MCF 10A (cell line): ENCODE data around the gene ARHGEF17. TPM values are rescaled to one million over a fixed set of nuclear protein-coding genes. Genes with fewer than 3 reads are reported as not detected.

Experiments
- BruUV-seq: library from RNA; stranded (reverse); fragments of 400-500 nt; replicated peaks from 2 replicates; lab custom pipeline; 2021; lab: Mats Ljungman, UMichigan
- CTCF ChIA-PET: fragments of 300-600 bp; sonication (Branson Sonifier 250); formaldehyde crosslinking; extraction: SDS; loops from one replicate; lab custom pipeline; 2021; ENCODE audit warnings: antibody characterized with exemption, inconsistent platforms; lab: Yijun Ruan, JAX
- POLR2A ChIA-PET: fragments of 300-600, 350-650 bp; sonication (Branson Sonifier 250); formaldehyde crosslinking; extraction: SDS; loops from one replicate; lab custom pipeline; 2020; ENCODE audit warnings: antibody characterized with exemption, inconsistent platforms; lab: Yijun Ruan, JAX
- DNase-seq: peaks from one replicate; pipeline ENCODE4 v3.0.0-alpha.2; 2018; ENCODE audit not compliant: unreplicated experiment
- H3K27ac Mint-ChIP-seq: one replicate; pipeline ENCODE4 v1.8.0; 2022; ENCODE audit warnings: mild to moderate bottlenecking, low read depth, mixed read lengths; ENCODE audit not compliant: unreplicated experiment
- H3K27me3 Mint-ChIP-seq: one replicate; pipeline ENCODE4 v1.8.0; 2022; ENCODE audit warnings: mixed read lengths; ENCODE audit not compliant: insufficient read depth, unreplicated experiment
- H3K36me3 Mint-ChIP-seq: one replicate; pipeline ENCODE4 v1.8.0; 2022; ENCODE audit warnings: mild to moderate bottlenecking, moderate library complexity, mixed read lengths; ENCODE audit not compliant: insufficient read depth, unreplicated experiment
- H3K4me1 Mint-ChIP-seq: one replicate; pipeline ENCODE4 v1.8.0; 2022; ENCODE audit warnings: mixed read lengths; ENCODE audit not compliant: insufficient read depth, unreplicated experiment
- H3K4me3 Mint-ChIP-seq: one replicate; pipeline ENCODE4 v1.8.0; 2022; ENCODE audit warnings: mild to moderate bottlenecking, moderate library complexity, mixed read lengths; ENCODE audit not compliant: unreplicated experiment
- H3K9me3 Mint-ChIP-seq: one replicate; pipeline ENCODE4 v1.8.0; 2022; ENCODE audit warnings: mixed read lengths; ENCODE audit not compliant: unreplicated experiment
- intact Hi-C: fragments of 100-400 bp; cut with micrococcal nuclease; formaldehyde crosslinking; loops from 2 replicates; pipeline ENCODE4 v1.14.1; 2022
- total RNA-seq: library from RNA; stranded (reverse); gene quantifications from 2 replicates; pipeline ENCODE4 v1.2.3, GENCODE V29; 2022
- TF ChIP-seq, protein P1 (sequence below): fragments of 200-600 bp; IDR thresholded peaks from one replicate; pipeline ENCODE4 v1.8.0; 2022; ENCODE audit warnings: antibody characterized with exemption, mild to moderate bottlenecking; ENCODE audit not compliant: unreplicated experiment

ARHGEF17 gene
- total RNA-seq, 1 experiment from 2014 or later: 27.6 TPM

DNA sequence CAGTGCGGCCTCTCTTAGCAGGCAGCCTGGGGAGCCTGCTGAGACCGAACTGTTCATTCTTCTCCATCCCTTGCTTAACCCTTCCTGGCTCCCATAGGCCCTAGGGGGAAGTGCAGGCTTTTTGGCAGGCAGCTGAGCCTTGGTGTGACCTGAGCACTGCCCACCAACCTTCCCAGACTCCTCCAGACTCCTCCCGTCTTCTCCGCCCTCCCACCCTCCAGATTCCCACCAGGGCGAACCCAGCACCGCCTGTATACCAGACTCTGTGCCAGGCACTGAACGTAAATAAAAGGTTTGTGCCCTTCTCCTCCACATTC, 76.0 kb downstream of the ARHGEF17 start:
- no TSS peak for BruUV-seq
- Mint-ChIP-seq H3K36me3 (no peaks in the 10 kb centered on the region), H3K27ac (no peak overlapping the region), H3K9me3 (no peaks in the 10 kb centered on the region), H3K4me3 (no peak overlapping the region), H3K4me1 (peaks cover 37% of the 10 kb centered on the region), H3K27me3 (no peaks in the 10 kb centered on the region)
- ChIA-PET CTCF (interaction anchor here (0.6 to 1.2 kb wide), 2 partner anchors 77 to 94 kb away, joined by 3 read pairs; no protein-coding TSS in a partner anchor), POLR2A (interaction anchor here (1.0 kb wide), 1 partner anchor 33 kb away, joined by 4 read pairs; no protein-coding TSS in a partner anchor)
- intact Hi-C loops: no loop called here
- TF ChIP-seq, protein P1, sequence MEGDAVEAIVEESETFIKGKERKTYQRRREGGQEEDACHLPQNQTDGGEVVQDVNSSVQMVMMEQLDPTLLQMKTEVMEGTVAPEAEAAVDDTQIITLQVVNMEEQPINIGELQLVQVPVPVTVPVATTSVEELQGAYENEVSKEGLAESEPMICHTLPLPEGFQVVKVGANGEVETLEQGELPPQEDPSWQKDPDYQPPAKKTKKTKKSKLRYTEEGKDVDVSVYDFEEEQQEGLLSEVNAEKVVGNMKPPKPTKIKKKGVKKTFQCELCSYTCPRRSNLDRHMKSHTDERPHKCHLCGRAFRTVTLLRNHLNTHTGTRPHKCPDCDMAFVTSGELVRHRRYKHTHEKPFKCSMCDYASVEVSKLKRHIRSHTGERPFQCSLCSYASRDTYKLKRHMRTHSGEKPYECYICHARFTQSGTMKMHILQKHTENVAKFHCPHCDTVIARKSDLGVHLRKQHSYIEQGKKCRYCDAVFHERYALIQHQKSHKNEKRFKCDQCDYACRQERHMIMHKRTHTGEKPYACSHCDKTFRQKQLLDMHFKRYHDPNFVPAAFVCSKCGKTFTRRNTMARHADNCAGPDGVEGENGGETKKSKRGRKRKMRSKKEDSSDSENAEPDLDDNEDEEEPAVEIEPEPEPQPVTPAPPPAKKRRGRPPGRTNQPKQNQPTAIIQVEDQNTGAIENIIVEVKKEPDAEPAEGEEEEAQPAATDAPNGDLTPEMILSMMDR: no peak
- no peak for DNase-seq

DNA sequence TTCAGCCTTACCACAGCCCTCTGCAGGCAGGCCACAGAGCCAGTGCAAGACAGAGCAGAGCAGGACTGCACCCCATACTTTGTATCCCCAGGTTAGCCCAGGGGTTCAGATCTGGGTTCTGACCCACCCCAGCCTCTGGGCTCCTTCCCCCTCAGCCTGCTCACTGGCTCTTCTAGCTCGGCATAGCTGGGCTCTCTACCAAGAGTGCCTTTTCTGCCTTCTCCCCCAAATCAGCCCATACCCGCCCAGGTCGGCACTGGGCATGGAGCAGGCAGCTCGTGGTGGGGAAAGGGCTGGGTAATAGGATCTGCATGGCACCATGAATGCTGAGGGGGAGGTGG, 76.4 kb downstream of the ARHGEF17 start:
- TF ChIP-seq, protein P1: no peak
- Mint-ChIP-seq H3K9me3 (no peaks in the 10 kb centered on the region), H3K4me1 (peaks cover 37% of the 10 kb centered on the region), H3K27ac (no peak overlapping the region), H3K36me3 (no peaks in the 10 kb centered on the region), H3K4me3 (no peak overlapping the region), H3K27me3 (no peaks in the 10 kb centered on the region)
- CTCF ChIA-PET: interaction anchor here (1.4 kb wide), 1 partner anchor 34 kb away, joined by 5 read pairs; no protein-coding TSS in a partner anchor
- POLR2A ChIA-PET: interaction anchor here (1.0 kb wide), 1 partner anchor 33 kb away, joined by 4 read pairs; no protein-coding TSS in a partner anchor
- DNase-seq: no peak
- BruUV-seq: no TSS peak
- intact Hi-C loops: no loop called here

DNA sequence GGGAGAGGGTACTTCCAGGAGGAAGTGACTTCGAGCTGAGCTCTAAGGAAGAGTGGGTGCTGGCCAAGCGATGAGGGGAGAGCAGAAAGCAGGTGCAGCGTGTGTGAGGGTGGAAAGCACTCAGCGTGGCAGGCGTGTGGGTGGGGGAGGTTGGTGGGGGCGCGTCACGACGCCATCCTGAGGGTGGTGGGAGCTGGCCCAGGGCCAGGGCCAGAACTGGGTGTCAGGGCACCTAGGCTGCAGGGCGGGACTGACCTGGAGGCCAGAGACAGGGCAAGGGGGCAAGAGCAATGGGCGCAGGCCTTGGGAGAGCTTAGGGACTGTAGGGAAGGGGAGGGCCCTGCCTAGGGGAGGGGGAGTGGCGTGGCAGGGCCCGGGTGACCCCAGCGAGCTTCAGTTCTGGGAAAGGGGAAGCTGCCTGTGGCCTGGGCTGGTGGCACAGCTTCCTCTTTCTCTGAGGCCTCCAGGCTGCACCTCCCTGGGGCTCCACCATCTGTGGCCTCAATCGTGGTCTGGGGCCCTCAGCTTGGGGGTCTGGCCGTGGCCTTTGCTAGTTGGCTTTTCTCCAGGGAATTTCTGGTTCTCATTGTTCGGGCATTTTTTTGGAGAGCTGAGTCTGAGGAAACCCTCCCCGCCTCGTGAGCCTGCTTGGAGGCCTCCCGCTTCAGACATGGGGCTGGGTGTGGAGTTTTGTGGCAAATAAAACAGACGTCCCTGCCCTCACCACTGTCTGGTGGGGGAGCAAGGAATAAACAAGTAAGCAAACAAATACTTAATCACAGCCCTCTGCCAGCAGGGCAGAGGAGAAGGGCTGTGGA, 77.0 kb downstream of the ARHGEF17 start:
- BruUV-seq: no TSS peak
- no peaks in the 10 kb centered on the region for H3K27me3 Mint-ChIP-seq
- CTCF ChIA-PET: interaction anchor here (0.6 to 1.4 kb wide), 2 partner anchors 35 to 207 kb away, joined by 3 to 5 read pairs; no protein-coding TSS in a partner anchor
- intact Hi-C loops: no loop called here
- no peaks in the 10 kb centered on the region for H3K9me3 Mint-ChIP-seq
- peaks cover 37% of the 10 kb centered on the region for H3K4me1 Mint-ChIP-seq
- no peak overlapping the region for H3K4me3 Mint-ChIP-seq
- no peaks in the 10 kb centered on the region for H3K36me3 Mint-ChIP-seq
- DNase-seq: no peak
- POLR2A ChIA-PET: interaction anchor here (0.6 to 1.0 kb wide), 2 partner anchors 34 to 144 kb away, joined by 3 to 4 read pairs; no protein-coding TSS in a partner anchor
- H3K27ac Mint-ChIP-seq: peak overlapping the region; percentile 54
- TF ChIP-seq, protein P1: no peak

DNA sequence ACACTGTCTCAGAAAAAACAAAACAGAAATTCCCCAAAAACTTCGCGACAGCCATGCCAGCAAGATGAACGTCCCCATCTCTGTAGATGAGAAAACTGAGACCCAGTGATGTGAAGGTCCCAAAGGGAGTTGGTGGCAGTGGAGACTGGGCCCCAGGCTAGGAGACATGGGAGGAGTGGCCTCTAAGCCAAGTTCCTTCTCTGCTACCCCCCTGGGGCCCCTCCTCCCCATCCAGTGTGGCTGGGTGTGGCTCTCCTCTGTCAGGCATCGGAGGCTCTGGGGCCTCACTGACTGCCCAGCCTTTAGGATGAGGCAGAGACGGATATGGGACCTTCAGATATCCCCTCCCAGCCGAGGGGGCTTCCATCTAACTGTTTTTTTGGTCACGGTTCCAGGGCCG, 77.9 kb downstream of the ARHGEF17 start:
- TF ChIP-seq, protein P1: no peak
- no peak for DNase-seq
- H3K36me3 Mint-ChIP-seq: no peaks in the 10 kb centered on the region
- peak overlapping the region; percentile 54 for H3K27ac Mint-ChIP-seq
- H3K27me3 Mint-ChIP-seq: no peaks in the 10 kb centered on the region
- H3K9me3 Mint-ChIP-seq: no peaks in the 10 kb centered on the region
- BruUV-seq: no TSS peak
- ChIA-PET CTCF (interaction anchor here (1.4 to 1.6 kb wide), 2 partner anchors 36 to 275 kb away, joined by 4 to 5 read pairs; no protein-coding TSS in a partner anchor), POLR2A (no interaction called here)
- intact Hi-C loops: no loop called here
- H3K4me1 Mint-ChIP-seq: peaks cover 38% of the 10 kb centered on the region
- no peak overlapping the region for H3K4me3 Mint-ChIP-seq
